Limb (tissue), 2 donors: ENCODE data around the gene SPNS2.
"Not testable (repeated sequence)": the region's sequence is repeated elsewhere in the genome, so short reads cannot be mapped to it uniquely, and the experiment has no call there.

Source experiments
- DNase-seq, 2 donors: peaks; one replicate each; pipeline ENCODE4 v3.0.0-alpha.2; 2016; ENCODE audit errors: extremely low spot score in 2 of 2

Gene SPNS2

GRCh38 chr17:4565209-4566141 lies 66.8 kb downstream of the SPNS2 start:
- DNase-seq, result peak; percentile 63 to 84

GRCh38 chr17:4566785-4567184 lies 68.1 kb downstream of the SPNS2 start:
- peak; percentile 73 to 79 for DNase-seq

- DNase-seq, result no peak
Measured at GRCh38 chr17:4569591-4569990, 70.9 kb downstream of the SPNS2 start.

GRCh38 chr17:4572131-4572530 lies 73.5 kb downstream of the SPNS2 start:
- no peak for DNase-seq

DNA sequence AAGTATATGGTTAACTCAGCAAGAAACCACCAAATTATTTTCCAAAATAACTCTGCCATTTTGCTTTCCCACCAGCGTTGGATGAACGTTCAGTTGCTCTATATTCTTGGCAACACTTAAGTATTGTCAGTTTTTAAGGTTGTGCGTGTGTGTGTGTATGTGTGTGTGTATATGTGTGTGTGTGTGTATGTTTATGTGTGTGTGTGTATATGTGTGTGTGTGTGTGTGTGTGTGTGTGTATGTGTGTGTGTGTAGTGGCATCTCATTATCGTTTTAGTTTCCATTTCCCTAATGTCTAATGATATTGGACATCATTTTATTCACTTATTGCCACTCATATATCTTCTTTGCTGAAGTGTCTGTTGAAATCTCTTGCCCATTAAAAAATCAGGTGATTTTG lies 74.4 kb downstream of the SPNS2 start:
- DNase-seq, result no peak

DNA sequence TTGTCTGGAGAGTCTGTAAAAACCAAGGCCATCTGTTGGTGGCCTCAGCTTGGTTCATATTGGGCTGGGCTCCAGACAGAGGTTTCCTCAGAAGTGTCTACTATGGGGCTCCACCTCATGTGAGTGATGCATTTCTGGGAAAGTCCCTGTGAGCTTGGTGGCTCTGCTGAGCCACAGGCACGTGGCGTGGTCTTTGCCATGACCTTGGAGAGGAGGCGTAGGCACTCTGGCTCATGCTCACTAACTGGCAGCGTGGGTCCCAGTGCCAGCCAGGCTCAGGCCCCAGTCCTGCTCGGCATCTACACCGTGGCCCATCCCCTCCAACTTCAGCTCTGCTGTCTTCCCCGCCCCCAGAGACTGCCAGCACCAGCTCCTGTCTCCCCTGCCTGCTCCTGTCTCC lies 75.0 kb downstream of the SPNS2 start:
- DNase-seq, result no peak

DNA sequence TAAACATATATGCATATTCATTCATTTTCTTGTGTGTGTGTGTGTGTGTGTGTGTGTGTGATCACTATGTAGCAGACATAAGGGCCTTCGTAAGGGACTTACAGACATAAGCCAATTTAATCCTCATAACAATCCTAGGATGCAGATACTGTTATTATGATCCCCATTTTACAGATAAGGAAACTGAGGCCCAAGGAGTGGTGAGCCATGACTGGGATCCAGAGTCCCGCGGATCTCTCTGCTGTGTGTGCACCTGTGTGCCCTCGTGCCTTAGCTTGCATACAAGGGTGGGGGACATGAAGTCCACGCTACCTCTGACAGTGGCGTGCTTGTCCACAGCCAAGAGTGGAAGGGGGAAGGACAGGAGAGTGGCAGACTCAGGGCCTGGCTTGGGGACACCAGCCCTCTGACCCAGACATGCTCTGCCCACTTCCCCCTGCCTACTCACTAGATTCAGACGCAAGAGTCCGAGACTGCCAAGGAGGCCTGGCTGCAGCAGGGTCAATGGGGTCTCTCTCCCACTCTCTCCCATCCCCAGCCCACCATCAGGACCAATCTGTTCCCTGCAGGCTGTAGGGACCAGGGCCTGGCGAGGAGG lies 75.9 kb downstream of the SPNS2 start:
- DNase-seq, result no peak

- no peak for DNase-seq
Measured at GRCh38 chr17:4576161-4576558, 77.5 kb downstream of the SPNS2 start.

DNA sequence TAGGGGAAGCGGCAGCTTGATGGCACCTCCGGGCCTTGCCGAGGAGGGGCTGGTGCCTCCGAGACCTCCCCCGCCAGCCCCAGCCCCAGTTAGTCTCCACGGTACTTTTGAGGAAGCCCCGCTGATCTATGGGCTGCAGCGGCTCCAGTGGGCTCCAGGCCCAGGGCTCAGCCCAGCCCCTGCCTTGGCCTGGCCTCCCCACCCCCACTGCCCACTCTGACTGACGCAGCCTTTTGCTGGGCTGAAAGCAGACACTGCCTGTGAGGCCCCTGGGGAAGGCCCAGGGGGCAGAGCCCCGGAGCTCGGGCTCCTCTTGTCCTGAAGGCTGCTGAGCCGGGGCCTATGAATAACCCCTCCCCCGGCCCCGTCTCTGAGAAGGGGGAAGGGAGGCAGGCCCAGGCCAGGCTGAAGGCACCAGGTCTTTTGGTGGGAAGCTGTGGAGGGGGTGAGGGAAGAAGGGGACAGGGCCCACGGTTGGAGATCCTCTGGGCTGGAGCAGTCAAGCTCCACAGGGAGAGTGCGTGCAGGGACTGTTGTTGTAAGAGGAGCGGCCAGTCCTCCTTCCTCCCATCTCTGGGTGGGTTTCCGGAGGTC lies 78.1 kb downstream of the SPNS2 start:
- DNase-seq, result peak in 1 of 2 donors; percentile 75

GRCh38 chr17:4577386-4577993 lies 78.8 kb downstream of the SPNS2 start:
- no peak for DNase-seq

DNA sequence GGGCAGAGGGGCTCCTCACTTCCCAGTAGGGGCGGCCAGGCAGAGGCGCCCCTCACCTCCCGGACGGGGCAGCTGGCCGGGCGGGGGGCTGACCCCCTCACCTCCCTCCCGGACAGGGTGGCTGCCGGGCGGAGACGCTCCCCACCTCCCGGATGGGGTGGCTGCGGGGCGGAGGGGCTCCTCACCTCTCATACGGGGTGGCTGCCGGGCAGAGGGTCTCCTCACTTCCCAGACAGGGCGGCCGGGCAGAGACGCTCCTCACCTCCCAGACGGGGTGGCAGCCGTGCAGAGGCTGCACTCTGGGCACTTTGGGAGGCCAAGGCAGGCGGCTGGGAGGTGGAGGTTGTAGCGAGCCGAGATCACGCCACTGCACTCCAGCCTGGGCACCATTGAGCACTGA lies 79.7 kb downstream of the SPNS2 start:
- DNase-seq, result not testable (repeated sequence)

- DNase-seq, result no peak
Measured at GRCh38 chr17:4579678-4580077, 81.0 kb downstream of the SPNS2 start.

- DNase-seq, result no peak
Measured at GRCh38 chr17:4580291-4580690, 81.6 kb downstream of the SPNS2 start.

- DNase-seq, result no peak
Measured at GRCh38 chr17:4582101-4582501, 83.4 kb downstream of the SPNS2 start.

DNA sequence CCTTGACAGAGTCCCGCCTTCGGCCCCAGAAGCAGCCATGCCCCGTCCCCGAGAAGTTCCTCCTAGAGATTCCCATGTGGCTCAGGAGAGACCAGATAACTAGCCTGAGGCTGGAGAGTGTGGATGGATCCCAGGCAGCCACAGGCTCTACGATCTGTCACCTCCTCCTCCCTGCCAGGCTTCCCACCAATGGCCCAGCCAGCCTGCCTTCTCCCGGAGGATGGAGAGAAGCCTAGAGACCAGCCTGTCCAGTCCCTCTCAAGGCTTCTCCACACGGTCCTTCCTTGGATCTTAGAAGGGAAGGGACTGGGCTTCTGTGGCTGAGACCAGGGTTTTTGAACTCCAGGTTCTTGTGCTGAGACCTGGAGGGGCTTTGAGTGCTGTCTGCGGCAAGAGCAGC lies 84.0 kb downstream of the SPNS2 start:
- no peak for DNase-seq

- no peak for DNase-seq
Measured at GRCh38 chr17:4583206-4583605, 84.5 kb downstream of the SPNS2 start.

- peak in 1 of 2 donors; percentile 69 for DNase-seq
Measured at GRCh38 chr17:4583782-4584100, 85.1 kb downstream of the SPNS2 start.

DNA sequence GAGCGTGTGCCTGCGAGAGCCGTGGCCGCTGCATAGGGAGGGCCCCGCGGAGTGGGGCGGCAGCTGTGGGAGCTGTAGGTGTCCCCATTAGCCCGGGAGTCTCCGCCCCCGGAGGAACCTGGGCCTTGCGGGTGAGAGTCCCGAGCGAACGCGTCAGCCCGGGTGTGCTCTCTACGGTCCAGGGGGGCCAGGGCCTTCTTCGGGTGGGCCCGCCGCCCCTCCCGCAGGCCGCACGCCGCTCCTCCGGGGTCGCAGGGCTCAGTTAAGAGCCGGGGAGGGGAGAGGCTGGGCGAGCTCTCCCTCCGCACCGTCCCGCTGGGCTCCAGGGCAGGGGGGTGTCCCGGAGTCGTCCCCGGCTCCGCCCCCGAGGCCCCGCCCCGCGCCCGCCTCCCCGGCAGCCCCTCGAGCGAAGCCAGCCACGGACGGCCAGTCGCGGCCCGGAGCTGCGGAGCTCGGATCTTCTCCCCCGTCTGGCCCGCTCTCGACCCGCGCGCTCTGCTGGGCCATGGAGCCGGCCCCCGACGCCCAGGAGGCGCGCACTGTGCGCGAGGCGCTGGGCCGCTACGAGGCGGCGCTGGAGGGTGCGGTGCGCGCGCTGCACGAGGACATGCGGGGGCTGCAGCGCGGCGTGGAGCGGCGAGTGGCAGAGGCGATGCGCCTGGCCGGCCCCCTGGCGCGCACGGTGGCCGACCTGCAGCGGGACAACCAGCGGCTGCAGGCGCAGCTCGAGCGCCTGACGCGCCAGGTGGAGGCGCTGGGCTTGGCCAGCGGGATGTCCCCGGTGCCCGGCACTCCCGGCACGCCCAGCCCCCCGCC lies 85.6 kb downstream of the SPNS2 start, which contains the start of gene SMTNL2:
Gene SMTNL2, plus strand, starts transcription at position 429 of the 816 bp plus-strand sequence. Its CDS starts 77 bp downstream, at position 506.
- peak in 1 of 2 donors; percentile 82 for DNase-seq

DNA sequence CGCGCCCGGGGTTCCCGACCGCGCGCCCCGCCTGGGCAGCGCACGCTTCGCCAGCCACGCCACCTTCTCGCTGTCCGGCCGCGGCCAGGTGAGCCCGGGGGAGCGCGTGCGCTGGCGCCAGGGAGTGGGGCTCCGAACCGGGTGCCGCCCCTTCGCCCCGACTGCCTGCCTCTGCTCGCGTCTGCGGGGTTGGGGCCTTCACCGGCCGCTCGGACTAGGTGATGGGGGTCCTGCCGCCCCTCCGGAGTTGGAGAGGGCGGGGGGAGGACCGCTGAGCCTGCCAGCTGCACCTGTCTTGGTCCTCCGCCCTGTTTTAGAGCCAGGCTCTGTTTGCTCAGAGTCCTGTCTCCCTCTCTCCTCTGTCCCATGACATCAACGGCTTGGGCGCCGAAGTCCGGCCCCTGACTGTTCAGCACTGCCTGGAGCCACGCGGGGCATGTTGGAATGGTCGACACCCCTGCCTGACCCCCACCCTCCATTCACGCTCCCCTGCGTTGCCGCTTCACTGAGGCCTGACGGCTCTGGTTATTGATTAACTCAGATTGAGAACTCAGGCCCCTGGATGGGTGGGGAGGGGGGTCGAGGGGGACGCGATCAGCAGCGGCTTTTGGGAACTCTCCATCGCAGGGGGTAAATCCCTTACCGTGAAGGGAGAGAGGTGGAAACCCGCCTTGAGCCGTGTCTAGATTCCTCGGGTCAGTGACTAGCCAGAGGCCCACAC lies 86.4 kb downstream of the SPNS2 start:
- no peak for DNase-seq

DNA sequence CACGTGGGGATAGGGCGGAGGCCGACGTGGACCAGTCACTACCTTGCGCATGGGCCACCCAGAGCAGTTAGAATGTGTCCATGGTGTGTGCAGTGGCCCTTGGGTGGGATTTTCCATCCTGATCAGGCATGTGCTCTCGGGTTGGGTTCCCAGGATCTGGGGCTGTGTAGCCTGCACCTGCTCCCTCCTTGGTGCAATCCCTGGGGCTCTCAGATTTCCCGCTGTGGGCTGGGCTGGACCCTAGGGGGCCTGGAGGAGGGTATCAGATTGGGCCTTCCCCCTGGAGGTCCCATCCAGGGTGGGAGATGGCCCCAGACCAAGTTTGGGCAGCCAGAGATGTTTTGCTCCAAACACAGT lies 86.9 kb downstream of the SPNS2 start:
- no peak for DNase-seq

DNA sequence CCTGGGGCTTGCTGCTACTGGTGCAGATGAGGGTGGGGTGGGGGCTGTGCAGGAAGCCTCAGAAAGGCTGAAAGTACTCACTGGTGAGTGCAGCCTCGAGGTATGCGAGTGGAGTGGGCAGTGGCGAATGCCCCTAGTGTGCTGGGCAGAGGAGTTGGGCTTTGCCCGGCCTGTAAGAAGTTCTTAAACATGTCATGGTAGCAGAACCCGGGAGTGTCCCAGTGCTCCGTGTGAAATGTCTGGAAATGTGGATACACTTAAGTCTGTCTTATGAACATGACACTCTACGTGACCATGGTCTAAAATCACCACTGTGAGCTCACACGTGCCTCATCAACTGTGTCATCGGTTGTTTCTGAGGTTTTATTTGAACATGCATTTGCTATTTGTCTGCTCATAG lies 87.4 kb downstream of the SPNS2 start:
- no peak for DNase-seq
